ENCODE results near the gene RAPGEF5.

DNA sequence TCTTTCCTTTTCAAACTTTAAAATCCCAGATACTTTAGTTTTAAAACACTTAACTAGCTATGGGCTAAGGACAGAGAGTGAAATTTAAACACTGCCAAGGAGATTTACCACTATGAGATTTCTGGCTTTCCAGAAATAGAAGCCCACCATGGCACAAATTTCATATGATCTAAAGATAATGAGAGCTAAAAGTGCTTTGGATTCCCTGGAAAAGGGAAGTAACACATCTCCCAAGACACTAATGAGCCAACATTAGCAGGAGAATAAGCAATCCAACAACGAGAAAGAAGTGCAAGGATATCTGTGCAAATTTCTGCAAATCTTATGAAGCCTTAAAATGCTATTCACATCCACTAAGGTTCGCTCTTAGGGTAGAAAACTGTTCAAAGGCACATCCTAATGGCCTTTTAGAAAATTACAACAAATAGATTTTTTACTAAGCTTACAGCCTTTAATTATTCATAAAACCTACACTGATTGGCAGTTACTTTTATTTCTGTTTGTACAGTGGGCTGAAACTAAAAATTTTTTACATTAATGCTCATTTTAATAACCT, 100.3 kb downstream of the RAPGEF5 start:
- TF ChIP-seq CTCF (conservative IDR thresholded peaks at IDR 0.05) (no peak; the same call in 1 of the 2 replicates), ZFX (IDR thresholded peaks at IDR 0.05) (no peak)

All from C4-2B (cell line).